Stomach (tissue), 9 donors: Measurements from ENCODE around the gene NTMT2. TPM values are rescaled to one million over a fixed set of nuclear protein-coding genes. Genes with fewer than 3 reads are reported as not detected.
"Not testable (repeated sequence)": the region's sequence is repeated elsewhere in the genome, so short reads cannot be mapped to it uniquely, and the experiment has no call there.

Source experiments
- DNase-seq, 2 donors: peaks; one replicate each; pipeline versions ENCODE4 v3.0.0 to v3.0.0-alpha.2; 2013 to 2019
- H3K27ac ChIP-seq, 5 donors: fragments of 200-600 bp in 4 of 5; sonication (generic) in 4 of 5; one replicate each; pipeline ENCODE4 v1.5.1; 2013 to 2019; ENCODE audit warnings: mild to moderate bottlenecking in 1 of 5, moderate library complexity in 1 of 5
- H3K27me3 ChIP-seq, 3 donors: fragments of 200-600 bp; sonication (generic); one replicate each; pipeline ENCODE4 v1.5.1; 2017 to 2019; ENCODE audit warnings: mixed run types in 1 of 3
- H3K36me3 ChIP-seq, 4 donors: fragments of 200-600 bp; sonication (generic); 1 replicate in 3 of 4; 2 replicates in 1 of 4; pipeline ENCODE4 v1.5.1; 2016 to 2019
- H3K4me1 ChIP-seq, 4 donors: fragments of 200-600 bp; sonication (generic); one replicate each; pipeline ENCODE4 v1.5.1; 2016 to 2019
- H3K4me3 ChIP-seq, 4 donors: fragments of 200-600 bp; sonication (generic) in 3 of 4; one replicate each; pipeline ENCODE4 v1.5.1; 2016 to 2019; ENCODE audit warnings: mild to moderate bottlenecking in 1 of 4
- H3K9me3 ChIP-seq, 4 donors: fragments of 200-600 bp; sonication (generic); one replicate each; pipeline ENCODE4 v1.5.1; 2016 to 2019
- CTCF ChIP-seq, 7 experiments: fragments of 450-650 bp in 4 of 7; fragments of 200-600 bp in 3 of 7; sonication (generic) in 3 of 7; IDR thresholded peaks; one replicate each; pipeline ENCODE4 v1.5.1; 2016 to 2019; ENCODE audit warnings: antibody characterized with exemption in 7 of 7, control low read depth in 2 of 7, mild to moderate bottlenecking in 1 of 7
- EP300 ChIP-seq: sonication (generic); formaldehyde crosslinking; IDR thresholded peaks from one replicate; pipeline ENCODE4 v1.6.1; 2017; ENCODE audit warnings: antibody characterized with exemption
- POLR2A ChIP-seq, 4 donors: fragments of 450-650 bp; IDR thresholded peaks; one replicate each; pipeline ENCODE4 v1.6.1; 2016; ENCODE audit warnings: antibody characterized with exemption in 4 of 4, control low read depth in 2 of 4, mild to moderate bottlenecking in 1 of 4, moderate library complexity in 1 of 4
- POLR2AphosphoS5 ChIP-seq, 3 donors: sonication (generic); formaldehyde crosslinking; IDR thresholded peaks; one replicate each; pipeline ENCODE4 v1.6.1; 2016; ENCODE audit warnings: antibody characterized with exemption in 3 of 3
- WGBS, 5 donors: extraction: QIAGEN DNeasy Blood & Tissue Kit in 3 of 5; methylation state at CpG; one replicate each; pipeline versions ENCODE4 v1.1.5 to v1.1.7; 2013 to 2018; 5-methylcytosine and 5-hydroxymethylcytosine counted together
- intact Hi-C: fragments of 100-400 bp; cut with DNase I; formaldehyde crosslinking; loops from one replicate; pipeline ENCODE4 v1.15.1; 2023; ENCODE audit warnings: low total_unique reads
- polyA plus RNA-seq, 3 donors: library from polyadenylated mRNA; stranded (reverse); fragments of 200-250 nt; gene quantifications; one replicate each; pipeline ENCODE4 v1.2.3, GENCODE V29; 2013
- total RNA-seq, 5 donors: library from RNA; depleted of rRNA; stranded (reverse); fragments of >200 nt; gene quantifications; one replicate each; pipeline versions ENCODE4 v1.1.0 to v1.2.3, GENCODE V29; 2014 to 2016
- donor health status: healthy with polysubstance abuse.
- donor health status: Bipolar disorder and iron deficiency.
- donor health status: healthy.

NTMT2 gene
- total and polyA plus RNA-seq, 8 donors: not detected

DNA sequence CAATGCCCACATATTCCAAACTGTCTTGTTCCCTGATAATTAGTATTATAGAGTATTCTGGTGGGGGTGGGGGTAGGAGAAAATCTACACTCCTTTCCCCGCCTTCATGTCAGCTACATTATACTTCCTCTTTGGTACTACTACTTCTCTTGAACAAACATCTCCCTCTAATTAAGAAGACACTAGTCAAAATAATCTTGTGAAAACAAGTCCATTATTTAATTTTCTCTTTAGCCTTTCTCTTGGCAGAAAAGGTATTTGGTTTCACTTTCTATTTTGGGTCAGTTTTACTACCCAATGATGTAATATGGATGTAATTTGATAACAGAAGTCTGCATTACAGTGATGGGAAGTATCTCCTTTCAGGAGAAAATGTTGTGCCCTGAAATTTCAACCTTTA lies 22.5 kb downstream of the NTMT2 start:
- Histone ChIP-seq H3K36me3 (no peaks in the 10 kb centered on the region), H3K27ac (peak overlapping the region in 1 of 5 donors; percentile 27), H3K27me3 (no peaks in the 10 kb centered on the region), H3K4me1 (no peaks in the 10 kb centered on the region), H3K4me3 (no peak overlapping the region), H3K9me3 (peaks cover 0 to 14% (median 5%) of the 10 kb centered on the region in 4 donors)
- TF ChIP-seq POLR2AphosphoS5 (IDR thresholded peaks at IDR 0.05): no peak
- TF ChIP-seq EP300: no peak
- no peak for TF ChIP-seq POLR2A (IDR thresholded peaks at IDR 0.05)
- no peak for TF ChIP-seq CTCF (IDR thresholded peaks at IDR 0.05)
- intact Hi-C loops: no loop called here
- 33 to 59% (median 41%) methylated on average over 1 of the region's 1 CpG for WGBS, 5 donors
- peak in 1 of 2 donors; percentile 23 for DNase-seq

DNA sequence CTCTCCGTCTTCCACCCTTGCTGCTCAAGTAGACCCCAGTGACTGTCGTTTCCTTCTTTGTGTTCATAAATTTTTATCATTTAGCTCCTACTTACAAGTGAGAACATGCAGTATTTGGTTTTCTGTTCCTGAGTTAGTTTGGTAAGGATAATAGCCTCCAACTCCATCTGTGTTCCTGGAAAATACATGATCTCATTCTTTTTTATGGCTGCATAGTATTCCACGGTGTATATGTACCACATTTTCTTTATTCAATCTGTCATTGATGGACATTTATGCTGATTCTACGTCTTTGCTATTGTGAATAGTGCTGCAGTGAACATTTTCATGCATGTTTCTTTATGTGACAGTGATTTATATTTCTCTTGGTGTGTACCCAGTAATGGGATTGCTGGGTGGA lies 24.8 kb downstream of the NTMT2 start:
- peaks cover 0 to 14% (median 8%) of the 10 kb centered on the region in 4 donors for H3K9me3 ChIP-seq
- DNase-seq, intact Hi-C loops, H3K27me3 ChIP-seq, H3K36me3 ChIP-seq, H3K4me3 ChIP-seq, H3K27ac ChIP-seq, H3K4me1 ChIP-seq: not testable (repeated sequence)
- WGBS, 5 donors: 76 to 83% (median 80%) methylated on average over 4 of the region's 4 CpGs

GRCh38 chr1:170174395-170174794 lies 28.6 kb downstream of the NTMT2 start:
- Histone ChIP-seq H3K4me1 (no peaks in the 10 kb centered on the region), H3K27ac (no peak overlapping the region), H3K36me3 (no peaks in the 10 kb centered on the region), H3K4me3 (no peak overlapping the region), H3K27me3 (no peaks in the 10 kb centered on the region), H3K9me3 (peaks cover 0 to 14% (median 8%) of the 10 kb centered on the region in 4 donors)
- 80 to 85% (median 83%) methylated on average over 6 to 7 of the region's 7 CpGs for WGBS, 5 donors
- intact Hi-C loops: no loop called here
- no peak for DNase-seq
- TF ChIP-seq POLR2A (IDR thresholded peaks at IDR 0.05) (no peak), EP300 (no peak), POLR2AphosphoS5 (IDR thresholded peaks at IDR 0.05) (no peak), CTCF (IDR thresholded peaks at IDR 0.05) (no peak)

GRCh38 chr1:170175041-170175440 lies 29.3 kb downstream of the NTMT2 start:
- no peaks in the 10 kb centered on the region for H3K36me3 ChIP-seq
- intact Hi-C loops: no loop called here

More at GRCh38 chr1:170175041-170175440, 29.3 kb downstream of the NTMT2 start:
- no peaks in the 10 kb centered on the region for H3K4me1 ChIP-seq
- WGBS, 5 donors: 78 to 87% (median 80%) methylated on average over 5 of the region's 5 CpGs
- peaks cover 0 to 14% (median 8%) of the 10 kb centered on the region in 4 donors for H3K9me3 ChIP-seq
- DNase-seq: no peak
- no peaks in the 10 kb centered on the region for H3K27me3 ChIP-seq
- TF ChIP-seq CTCF (IDR thresholded peaks at IDR 0.05) (no peak), EP300 (no peak), POLR2A (IDR thresholded peaks at IDR 0.05) (no peak), POLR2AphosphoS5 (IDR thresholded peaks at IDR 0.05) (no peak)
- H3K27ac ChIP-seq: no peak overlapping the region
- H3K4me3 ChIP-seq: no peak overlapping the region
